ENCODE results near the gene CCL17.
"Not testable (repeated sequence)": the region's sequence is repeated elsewhere in the genome, so short reads cannot be mapped to it uniquely, and the experiment has no call there.

Gene CCL17

GRCh38 chr16:57435838-57436237 lies 31.3 kb downstream of the CCL17 start:
- no peak for DNase-seq

GRCh38 chr16:57439947-57440346 lies 35.4 kb downstream of the CCL17 start:
- DNase-seq = not testable (repeated sequence)

- DNase-seq = not testable (repeated sequence)
Observed at GRCh38 chr16:57440551-57440950, 36.0 kb downstream of the CCL17 start.

- DNase-seq = no peak
Observed at GRCh38 chr16:57444711-57445110, 40.1 kb downstream of the CCL17 start.

- DNase-seq = no peak
Observed at GRCh38 chr16:57445510-57445909, 40.9 kb downstream of the CCL17 start.

GRCh38 chr16:57446531-57447185 lies 42.1 kb downstream of the CCL17 start:
- no peak for DNase-seq

GRCh38 chr16:57447186-57447962 lies 42.8 kb downstream of the CCL17 start, which contains the start of the genes CIAPIN1 and COQ9:
CIAPIN1 (minus strand) TSS chr16:57447385; CDS start chr16:57440928, 6,457 bp downstream.
COQ9 (plus strand) TSS chr16:57447479; CDS start chr16:57447506, 27 bp downstream.
- DNase-seq = peak; percentile 81

- no peak for DNase-seq
Observed at GRCh38 chr16:57452021-57452420, 47.5 kb downstream of the CCL17 start.

- DNase-seq = peak; percentile 41
Observed at GRCh38 chr16:57462209-57462977, 57.8 kb downstream of the CCL17 start, which contains the start of gene POLR2C. POLR2C (plus strand) TSS chr16:57462679; CDS start chr16:57462725, 46 bp downstream.

- DNase-seq = no peak
Observed at GRCh38 chr16:57462978-57463362, 58.4 kb downstream of the CCL17 start.

- DNase-seq = no peak
Observed at GRCh38 chr16:57464523-57464922, 60.0 kb downstream of the CCL17 start.

Measured in NCI-H1105 (cell line).